Fibroblast of villous mesenchyme (primary cell): ENCODE measurements around the gene RAB10. TPM values are rescaled to one million over a fixed set of nuclear protein-coding genes. Genes with fewer than 3 reads are reported as not detected.

Source experiments
- DNase-seq: peaks from one replicate; pipeline ENCODE4 v3.0.0-alpha.2; 2010; ENCODE audit warnings: low read depth
- H3K4me3 ChIP-seq: 2 replicates; pipeline ENCODE4 v1.5.1; 2011; ENCODE audit warnings: low read depth, mild to moderate bottlenecking, low read length
- total RNA-seq: library from RNA; depleted of rRNA; stranded (reverse); fragments of >200 nt; gene quantifications from 2 replicates; pipeline ENCODE4 v1.2.3, GENCODE V29; 2012
- TF ChIP-seq, protein P1 (sequence below): IDR thresholded peaks from 2 replicates; pipeline ENCODE4 v1.5.1; 2012; ENCODE audit warnings: low read depth, mild to moderate bottlenecking, low read length; ENCODE audit not compliant: insufficient read depth

The RAB10 gene
- total RNA-seq, 1 donor = 128 TPM

DNA sequence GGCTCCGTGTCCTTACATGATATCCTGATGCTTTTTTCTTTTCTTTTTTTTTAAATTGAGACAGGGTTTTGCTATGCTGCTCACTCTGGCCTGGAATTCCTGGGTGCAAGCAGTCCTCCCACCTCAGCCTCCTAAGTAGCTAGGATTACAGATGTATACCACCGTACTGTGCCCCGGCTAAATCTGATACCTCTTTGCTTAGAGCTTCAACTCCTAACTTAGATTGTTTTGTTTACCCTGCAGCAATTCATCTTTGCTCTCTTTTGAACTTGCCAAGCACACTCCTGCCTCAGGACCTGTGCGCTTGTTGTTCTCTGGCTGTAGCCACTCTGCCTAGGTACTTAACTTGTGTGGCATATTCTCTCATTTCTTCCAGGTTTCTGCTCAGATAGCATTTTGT is 24.5 kb downstream of the RAB10 start:
- H3K4me3 ChIP-seq = no peak overlapping the region
- TF ChIP-seq, protein P1, sequence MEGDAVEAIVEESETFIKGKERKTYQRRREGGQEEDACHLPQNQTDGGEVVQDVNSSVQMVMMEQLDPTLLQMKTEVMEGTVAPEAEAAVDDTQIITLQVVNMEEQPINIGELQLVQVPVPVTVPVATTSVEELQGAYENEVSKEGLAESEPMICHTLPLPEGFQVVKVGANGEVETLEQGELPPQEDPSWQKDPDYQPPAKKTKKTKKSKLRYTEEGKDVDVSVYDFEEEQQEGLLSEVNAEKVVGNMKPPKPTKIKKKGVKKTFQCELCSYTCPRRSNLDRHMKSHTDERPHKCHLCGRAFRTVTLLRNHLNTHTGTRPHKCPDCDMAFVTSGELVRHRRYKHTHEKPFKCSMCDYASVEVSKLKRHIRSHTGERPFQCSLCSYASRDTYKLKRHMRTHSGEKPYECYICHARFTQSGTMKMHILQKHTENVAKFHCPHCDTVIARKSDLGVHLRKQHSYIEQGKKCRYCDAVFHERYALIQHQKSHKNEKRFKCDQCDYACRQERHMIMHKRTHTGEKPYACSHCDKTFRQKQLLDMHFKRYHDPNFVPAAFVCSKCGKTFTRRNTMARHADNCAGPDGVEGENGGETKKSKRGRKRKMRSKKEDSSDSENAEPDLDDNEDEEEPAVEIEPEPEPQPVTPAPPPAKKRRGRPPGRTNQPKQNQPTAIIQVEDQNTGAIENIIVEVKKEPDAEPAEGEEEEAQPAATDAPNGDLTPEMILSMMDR = no peak
- DNase-seq = no peak

DNA sequence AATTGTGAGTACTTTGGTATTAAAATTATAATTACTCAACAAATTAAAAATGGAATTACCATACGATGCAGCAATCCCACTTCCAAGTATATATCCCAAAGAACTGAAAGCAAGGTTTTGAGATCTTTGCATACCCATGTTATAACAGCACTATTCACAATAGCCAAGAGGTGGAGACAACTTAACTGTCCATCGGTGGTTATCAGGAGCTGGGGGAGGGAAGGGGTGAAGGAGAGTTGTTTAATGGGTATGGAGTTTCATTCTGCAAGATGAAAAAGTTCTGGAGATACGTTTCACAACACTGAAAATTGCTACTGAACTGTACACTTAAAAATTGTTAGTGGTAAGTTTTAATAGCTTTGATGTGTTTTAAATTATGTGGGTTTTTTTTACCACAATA is 25.7 kb downstream of the RAB10 start:
- TF ChIP-seq, protein P1 = no peak
- no peak overlapping the region for H3K4me3 ChIP-seq
- no peak for DNase-seq

DNA sequence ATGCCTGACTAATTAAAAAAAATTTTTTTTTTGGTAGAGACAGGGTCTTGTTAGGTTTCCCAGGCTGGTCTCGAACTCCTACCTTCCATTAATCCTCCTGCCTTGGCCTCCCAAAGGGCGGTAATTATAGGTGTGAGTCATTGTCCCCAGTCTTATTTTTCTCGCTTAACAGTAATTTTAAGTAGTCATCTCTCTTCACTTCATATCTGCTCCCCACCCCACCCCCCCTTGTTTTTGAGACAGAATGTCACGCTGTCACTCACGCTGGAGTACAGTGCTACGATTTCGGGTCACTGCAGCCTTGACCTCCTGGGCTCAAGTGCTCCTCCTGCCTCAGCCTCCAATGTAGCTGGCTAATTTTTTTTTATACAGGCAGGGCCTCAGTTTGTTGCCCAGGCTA is 27.7 kb downstream of the RAB10 start:
- DNase-seq = no peak
- no peak overlapping the region for H3K4me3 ChIP-seq
- TF ChIP-seq, protein P1 = no peak

DNA sequence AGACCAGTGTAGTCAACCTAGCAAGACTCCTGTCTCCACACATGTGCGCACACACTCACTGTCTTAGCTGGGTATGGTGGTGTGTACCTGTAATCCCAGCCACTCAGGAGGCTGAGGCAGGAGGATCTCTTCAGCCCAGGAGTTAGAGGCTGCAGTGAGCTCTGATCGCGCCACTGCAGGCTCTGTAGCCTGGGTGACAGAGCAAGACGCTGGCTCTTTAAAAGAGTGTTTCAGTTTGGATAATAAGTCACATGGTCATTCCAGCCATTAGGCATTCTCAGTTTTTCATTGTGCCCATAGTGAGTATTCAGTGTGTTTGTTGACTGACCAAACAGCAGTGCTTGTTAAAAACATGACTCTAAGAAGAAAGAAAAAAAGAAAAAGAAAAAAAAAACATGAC is 31.0 kb downstream of the RAB10 start:
- no peak overlapping the region for H3K4me3 ChIP-seq
- TF ChIP-seq, protein P1 = no peak
- no peak for DNase-seq

DNA sequence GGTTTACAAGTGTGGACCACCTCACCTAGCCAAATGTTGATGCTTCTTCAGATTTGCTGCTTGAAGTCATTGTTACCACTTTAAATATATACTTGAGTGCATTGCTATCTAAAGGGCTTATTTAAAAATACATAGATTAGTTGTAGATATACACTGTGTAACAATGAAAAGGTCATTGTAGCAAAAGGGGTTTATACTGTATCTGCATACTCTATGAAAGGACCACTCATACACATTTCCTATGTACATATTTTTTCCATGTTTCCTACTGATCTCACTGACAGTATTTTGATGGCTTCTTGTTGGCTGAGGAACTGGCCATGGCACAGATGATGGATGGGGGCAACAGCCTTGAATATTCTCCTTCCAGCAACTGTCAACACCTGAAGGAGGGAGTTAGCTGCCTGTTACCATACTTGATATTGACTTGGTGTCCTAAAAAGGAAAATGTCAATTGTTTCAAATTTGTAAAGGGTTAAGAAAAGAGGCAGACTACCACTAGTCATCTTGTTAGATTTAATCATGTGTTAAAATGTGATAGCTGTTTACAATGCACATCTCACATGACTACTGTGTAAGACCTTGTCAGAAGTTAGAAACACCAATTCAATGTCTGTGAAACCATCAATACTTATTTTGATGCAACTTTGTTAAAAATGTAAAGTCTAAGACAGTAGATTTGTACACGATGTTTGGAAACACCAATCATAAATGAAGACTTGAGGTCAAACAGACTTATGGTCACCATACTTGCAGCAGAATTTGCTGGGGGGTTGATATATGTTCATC is 33.5 kb downstream of the RAB10 start:
- no peak overlapping the region for H3K4me3 ChIP-seq
- DNase-seq = no peak
- TF ChIP-seq, protein P1 = no peak

DNA sequence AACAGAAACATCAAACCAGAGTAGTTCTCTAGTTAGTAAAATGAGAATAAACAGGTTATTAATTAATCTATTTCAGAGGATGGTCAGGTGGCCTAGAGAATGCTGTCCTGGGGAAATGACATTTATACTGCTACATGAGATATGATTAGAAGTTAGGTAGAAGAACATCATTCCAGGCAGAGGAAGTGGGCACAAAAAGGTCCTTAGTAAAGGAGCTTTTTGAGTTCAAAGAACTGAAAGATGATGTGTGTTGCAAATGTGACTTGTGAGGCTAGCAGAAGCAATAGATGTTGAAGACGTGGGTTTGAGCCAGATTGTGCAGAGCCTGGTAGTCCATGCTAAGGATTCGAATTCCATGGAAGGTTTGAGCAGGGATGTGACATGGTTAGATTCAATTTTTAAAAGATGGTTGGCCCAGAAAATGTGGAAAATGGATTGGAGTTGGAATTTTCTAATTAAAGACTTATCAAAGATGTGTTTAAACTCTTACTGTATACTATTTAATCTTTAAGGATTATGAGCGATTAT is 34.2 kb downstream of the RAB10 start:
- no peak overlapping the region for H3K4me3 ChIP-seq
- TF ChIP-seq, protein P1 = no peak
- no peak for DNase-seq
